OCI-LY3 (cell line): Measurements from ENCODE around the gene CARD9.

Experiments
- H2AFZ ChIP-seq: fragments of 200-600, 300-600 bp; shearing (Covaris generic); 2 replicates; pipeline ENCODE4 v1.6.0; 2014; ENCODE audit warnings: antibody characterized with exemption, low read depth, low read length
- H3K27ac ChIP-seq: fragments of 200-600, 300-600 bp; sonication (generic); 2 replicates; pipeline ENCODE4 v1.5.1; 2014; ENCODE audit warnings: mild to moderate bottlenecking, low read length, moderate library complexity, mixed read lengths
- H3K27me3 ChIP-seq: fragments of 200-600, 300-600 bp; sonication (generic); 2 replicates; pipeline ENCODE4 v1.6.1; 2014; ENCODE audit warnings: low read depth, low read length, mixed read lengths
- H3K36me3 ChIP-seq: fragments of 200-600, 300-600 bp; sonication (generic); replicated peaks from 2 replicates; pipeline ENCODE3; 2014; ENCODE audit warnings: low read depth, low read length, mixed read lengths
- H3K4me1 ChIP-seq: fragments of 300-600, 200-600 bp; sonication (generic); 2 replicates; pipeline ENCODE4 v1.6.1; 2014; ENCODE audit warnings: low read length, mixed read lengths
- H3K4me2 ChIP-seq: fragments of 200-600, 300-600 bp; sonication (generic); 2 replicates; pipeline ENCODE4 v1.6.1; 2014; ENCODE audit warnings: low read length, mixed read lengths
- H3K4me3 ChIP-seq: fragments of 300-600, 200-600 bp; sonication (generic); 2 replicates; pipeline ENCODE4 v1.5.1; 2014; ENCODE audit warnings: antibody characterized with exemption, mild to moderate bottlenecking, low read length, moderate library complexity
- H3K79me2 ChIP-seq: fragments of 300-600, 200-600 bp; shearing (Covaris generic); 2 replicates; pipeline ENCODE4 v1.6.1; 2014; ENCODE audit warnings: mild to moderate bottlenecking, low read length, mixed read lengths
- H3K9ac ChIP-seq: fragments of 300-600, 200-600 bp; shearing (Covaris generic); 2 replicates; pipeline ENCODE4 v1.6.0; 2014; ENCODE audit warnings: mild to moderate bottlenecking, low read length, moderate library complexity
- H3K9me3 ChIP-seq: fragments of 200-600, 300-600 bp; shearing (Covaris generic); 2 replicates; pipeline ENCODE4 v1.6.1; 2014; ENCODE audit warnings: low read length, mixed read lengths; ENCODE audit not compliant: insufficient read depth
- H4K20me1 ChIP-seq: fragments of 200-600, 300-600 bp; sonication (generic); 2 replicates; pipeline ENCODE4 v1.6.1; 2016; ENCODE audit warnings: low read length, mixed read lengths; ENCODE audit not compliant: insufficient read depth
- CTCF ChIP-seq: fragments of 200-600, 300-600 bp; sonication (generic); IDR thresholded peaks from 2 replicates; pipeline ENCODE4 v1.5.1; 2014; ENCODE audit warnings: antibody characterized with exemption, low read length, low read depth
- EZH2phosphoT487 ChIP-seq: fragments of 200-600 bp; shearing (Covaris generic); IDR thresholded peaks from 2 replicates; pipeline ENCODE4 v1.6.1; 2018; ENCODE audit warnings: antibody characterized with exemption, mixed run types, low read depth

CARD9 gene

GRCh38 chr9:136403915-136404800 is 30.7 kb upstream of the CARD9 start:
- TF ChIP-seq CTCF (no peak), EZH2phosphoT487 (no peak)
- peak overlapping the region; percentile 68 for H3K4me2 ChIP-seq

GRCh38 chr9:136403538-136403914 is 30.1 kb upstream of the CARD9 start:
- H3K27me3 ChIP-seq = no peaks in the 10 kb centered on the region
- H2AFZ ChIP-seq = no peak overlapping the region
- TF ChIP-seq CTCF = no peak; the same call in 1 of the 2 replicates
- TF ChIP-seq EZH2phosphoT487 = no peak
- peak overlapping the region; percentile 94 for H3K27ac ChIP-seq
- peaks cover 49% of the 10 kb centered on the region for H3K79me2 ChIP-seq
- H3K36me3 ChIP-seq = peaks cover 41% of the 10 kb centered on the region
- peaks cover 9% of the 10 kb centered on the region for H4K20me1 ChIP-seq
- no peaks in the 10 kb centered on the region for H3K9me3 ChIP-seq
- peak overlapping the region; percentile 68 for H3K4me2 ChIP-seq
- peak overlapping the region; percentile 65; the same call in 1 of the 2 replicates for H3K9ac ChIP-seq
- peaks cover 54% of the 10 kb centered on the region for H3K4me1 ChIP-seq
- H3K4me3 ChIP-seq = peak overlapping the region; percentile 66

More at GRCh38 chr9:136403915-136404800, 30.7 kb upstream of the CARD9 start:
- H3K27ac ChIP-seq = peak overlapping the region; percentile 94
- peaks cover 54% of the 10 kb centered on the region for H3K4me1 ChIP-seq
- no peak overlapping the region for H2AFZ ChIP-seq
- H3K9ac ChIP-seq = peak overlapping the region; percentile 72
- peaks cover 42% of the 10 kb centered on the region for H3K36me3 ChIP-seq
- H3K4me3 ChIP-seq = peak overlapping the region; percentile 66
- peaks cover 3% of the 10 kb centered on the region; the same call in 1 of the 2 replicates for H4K20me1 ChIP-seq
- peaks cover 49% of the 10 kb centered on the region for H3K79me2 ChIP-seq
- no peaks in the 10 kb centered on the region for H3K27me3 ChIP-seq
- H3K9me3 ChIP-seq = no peaks in the 10 kb centered on the region

GRCh38 chr9:136402067-136402466 is 28.6 kb upstream of the CARD9 start:
- Histone ChIP-seq H3K36me3 (peaks cover 42% of the 10 kb centered on the region), H2AFZ (no peak overlapping the region), H3K79me2 (peaks cover 49% of the 10 kb centered on the region), H3K4me2 (no peak overlapping the region), H3K27me3 (no peaks in the 10 kb centered on the region), H3K9me3 (no peaks in the 10 kb centered on the region), H3K4me3 (no peak overlapping the region), H3K4me1 (peaks cover 52% of the 10 kb centered on the region), H3K27ac (0 out of 2 replicates have a peak overlapping the region, but pooled peaks have one; percentile 94), H3K9ac (no peak overlapping the region), H4K20me1 (peaks cover 13% of the 10 kb centered on the region)
- TF ChIP-seq EZH2phosphoT487 = no peak
- TF ChIP-seq CTCF = no peak

- Histone ChIP-seq H3K9ac (no peak overlapping the region), H3K27me3 (no peaks in the 10 kb centered on the region), H3K36me3 (peaks cover 45% of the 10 kb centered on the region), H3K9me3 (no peaks in the 10 kb centered on the region), H3K4me3 (no peak overlapping the region), H2AFZ (no peak overlapping the region), H3K4me2 (no peak overlapping the region), H4K20me1 (peaks cover 13% of the 10 kb centered on the region), H3K27ac (no peak overlapping the region), H3K4me1 (peaks cover 48% of the 10 kb centered on the region), H3K79me2 (peaks cover 52% of the 10 kb centered on the region)
- TF ChIP-seq CTCF = no peak
- TF ChIP-seq EZH2phosphoT487 = no peak
Measured at GRCh38 chr9:136401173-136401922, 27.9 kb upstream of the CARD9 start.
